ENCODE data around the gene HS3ST6. TPM values are rescaled to one million over a fixed set of nuclear protein-coding genes. Genes with fewer than 3 reads are reported as not detected.

Gene HS3ST6
- total and polyA plus RNA-seq, 2 of the 13 experiments (the other 11 are each of a cell fraction or from before 2014, with no cell fraction given) = not detected

DNA sequence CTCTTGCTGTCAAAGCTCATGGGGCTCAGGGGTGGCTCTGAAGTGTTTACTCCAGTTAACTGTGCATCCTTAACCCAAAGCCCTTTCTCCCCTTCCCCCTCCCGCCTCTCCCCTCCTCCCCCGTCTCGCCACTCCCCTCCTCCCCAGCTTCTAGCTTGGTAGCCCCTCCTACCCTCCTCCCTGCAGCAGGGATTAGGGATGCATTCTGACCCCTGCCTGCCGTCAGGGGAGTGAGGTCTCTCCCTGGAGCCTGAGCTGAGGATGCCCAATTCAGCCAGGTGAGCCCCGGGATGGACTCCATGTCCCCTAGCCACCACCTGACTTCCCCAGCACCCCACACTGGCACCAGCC, 1.6 kb downstream of the HS3ST6 start:
- ATAC-seq (no peak), DNase-seq (ENCODE audit: low spot score) (no peak), FAIRE-seq (no peak)
- no peak overlapping the region for H3K9ac ChIP-seq (ENCODE audit: insufficient read depth, low read depth, low read length)
- H3K4me1 ChIP-seq (ENCODE audit: insufficient read depth, low read length) = peaks cover 19% of the 10 kb centered on the region
- no peaks in the 10 kb centered on the region for H3K9me3 ChIP-seq (ENCODE audit: low read length)
- TF ChIP-seq PAF1 (CRISPR knock-in tag; IDR thresholded peaks at IDR 0.05) = no peak
- no peak for TF ChIP-seq KLF13 (CRISPR knock-in tag; IDR thresholded peaks at IDR 0.05)
- no peak for TF ChIP-seq MBNL3 (CRISPR knock-in tag; conservative IDR thresholded peaks at IDR 0.05)
- TF ChIP-seq, protein P1, sequence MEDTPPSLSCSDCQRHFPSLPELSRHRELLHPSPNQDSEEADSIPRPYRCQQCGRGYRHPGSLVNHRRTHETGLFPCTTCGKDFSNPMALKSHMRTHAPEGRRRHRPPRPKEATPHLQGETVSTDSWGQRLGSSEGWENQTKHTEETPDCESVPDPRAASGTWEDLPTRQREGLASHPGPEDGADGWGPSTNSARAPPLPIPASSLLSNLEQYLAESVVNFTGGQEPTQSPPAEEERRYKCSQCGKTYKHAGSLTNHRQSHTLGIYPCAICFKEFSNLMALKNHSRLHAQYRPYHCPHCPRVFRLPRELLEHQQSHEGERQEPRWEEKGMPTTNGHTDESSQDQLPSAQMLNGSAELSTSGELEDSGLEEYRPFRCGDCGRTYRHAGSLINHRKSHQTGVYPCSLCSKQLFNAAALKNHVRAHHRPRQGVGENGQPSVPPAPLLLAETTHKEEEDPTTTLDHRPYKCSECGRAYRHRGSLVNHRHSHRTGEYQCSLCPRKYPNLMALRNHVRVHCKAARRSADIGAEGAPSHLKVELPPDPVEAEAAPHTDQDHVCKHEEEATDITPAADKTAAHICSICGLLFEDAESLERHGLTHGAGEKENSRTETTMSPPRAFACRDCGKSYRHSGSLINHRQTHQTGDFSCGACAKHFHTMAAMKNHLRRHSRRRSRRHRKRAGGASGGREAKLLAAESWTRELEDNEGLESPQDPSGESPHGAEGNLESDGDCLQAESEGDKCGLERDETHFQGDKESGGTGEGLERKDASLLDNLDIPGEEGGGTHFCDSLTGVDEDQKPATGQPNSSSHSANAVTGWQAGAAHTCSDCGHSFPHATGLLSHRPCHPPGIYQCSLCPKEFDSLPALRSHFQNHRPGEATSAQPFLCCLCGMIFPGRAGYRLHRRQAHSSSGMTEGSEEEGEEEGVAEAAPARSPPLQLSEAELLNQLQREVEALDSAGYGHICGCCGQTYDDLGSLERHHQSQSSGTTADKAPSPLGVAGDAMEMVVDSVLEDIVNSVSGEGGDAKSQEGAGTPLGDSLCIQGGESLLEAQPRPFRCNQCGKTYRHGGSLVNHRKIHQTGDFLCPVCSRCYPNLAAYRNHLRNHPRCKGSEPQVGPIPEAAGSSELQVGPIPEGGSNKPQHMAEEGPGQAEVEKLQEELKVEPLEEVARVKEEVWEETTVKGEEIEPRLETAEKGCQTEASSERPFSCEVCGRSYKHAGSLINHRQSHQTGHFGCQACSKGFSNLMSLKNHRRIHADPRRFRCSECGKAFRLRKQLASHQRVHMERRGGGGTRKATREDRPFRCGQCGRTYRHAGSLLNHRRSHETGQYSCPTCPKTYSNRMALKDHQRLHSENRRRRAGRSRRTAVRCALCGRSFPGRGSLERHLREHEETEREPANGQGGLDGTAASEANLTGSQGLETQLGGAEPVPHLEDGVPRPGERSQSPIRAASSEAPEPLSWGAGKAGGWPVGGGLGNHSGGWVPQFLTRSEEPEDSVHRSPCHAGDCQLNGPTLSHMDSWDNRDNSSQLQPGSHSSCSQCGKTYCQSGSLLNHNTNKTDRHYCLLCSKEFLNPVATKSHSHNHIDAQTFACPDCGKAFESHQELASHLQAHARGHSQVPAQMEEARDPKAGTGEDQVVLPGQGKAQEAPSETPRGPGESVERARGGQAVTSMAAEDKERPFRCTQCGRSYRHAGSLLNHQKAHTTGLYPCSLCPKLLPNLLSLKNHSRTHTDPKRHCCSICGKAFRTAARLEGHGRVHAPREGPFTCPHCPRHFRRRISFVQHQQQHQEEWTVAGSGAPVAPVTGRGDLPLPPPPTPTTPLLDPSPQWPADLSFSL (CRISPR knock-in tag; IDR thresholded peaks at IDR 0.05) = no peak
- TF ChIP-seq GTF2F1 (IDR thresholded peaks at IDR 0.05; ENCODE audit: low read length) = no peak
- TF ChIP-seq IKZF1 (IDR thresholded peaks at IDR 0.05) = no peak
- TF ChIP-seq, protein P2, sequence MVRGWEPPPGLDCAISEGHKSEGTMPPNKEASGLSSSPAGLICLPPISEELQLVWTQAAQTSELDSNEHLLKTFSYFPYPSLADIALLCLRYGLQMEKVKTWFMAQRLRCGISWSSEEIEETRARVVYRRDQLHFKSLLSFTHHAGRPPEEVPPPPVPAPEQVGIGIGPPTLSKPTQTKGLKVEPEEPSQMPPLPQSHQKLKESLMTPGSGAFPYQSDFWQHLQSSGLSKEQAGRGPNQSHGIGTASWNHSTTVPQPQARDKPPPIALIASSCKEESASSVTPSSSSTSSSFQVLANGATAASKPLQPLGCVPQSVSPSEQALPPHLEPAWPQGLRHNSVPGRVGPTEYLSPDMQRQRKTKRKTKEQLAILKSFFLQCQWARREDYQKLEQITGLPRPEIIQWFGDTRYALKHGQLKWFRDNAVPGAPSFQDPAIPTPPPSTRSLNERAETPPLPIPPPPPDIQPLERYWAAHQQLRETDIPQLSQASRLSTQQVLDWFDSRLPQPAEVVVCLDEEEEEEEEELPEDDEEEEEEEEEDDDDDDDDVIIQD (CRISPR knock-in tag; IDR thresholded peaks at IDR 0.05; ENCODE audit: low read depth) = no peak
- no peak for TF ChIP-seq ZNF12 (CRISPR knock-in tag; IDR thresholded peaks at IDR 0.05)
- no peak for TF ChIP-seq RORA (CRISPR knock-in tag; IDR thresholded peaks at IDR 0.05)
- TF ChIP-seq, protein P3, sequence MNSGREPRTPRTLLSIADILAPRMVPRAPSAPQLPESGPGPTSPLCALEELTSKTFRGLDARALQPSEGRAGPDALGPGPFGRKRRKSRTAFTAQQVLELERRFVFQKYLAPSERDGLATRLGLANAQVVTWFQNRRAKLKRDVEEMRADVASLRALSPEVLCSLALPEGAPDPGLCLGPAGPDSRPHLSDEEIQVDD (CRISPR knock-in tag; IDR thresholded peaks at IDR 0.05; ENCODE audit: borderline replicate concordance) = no peak
- no peak for TF ChIP-seq ZNF317 (CRISPR knock-in tag; IDR thresholded peaks at IDR 0.05)
- no peak for TF ChIP-seq MAFG (CRISPR knock-in tag; IDR thresholded peaks at IDR 0.05)
- intact Hi-C loops (cut with micrococcal nuclease; ENCODE audit: unreplicated experiment) = no loop called here
- in situ Hi-C loops (cut with HindIII; ENCODE audit: extremely low pct_ligation_motif_present, low pct_unique_long_range_greater_than_20kb) = no loop called here
- H3K4me3 ChIP-seq (replicated peaks in 1 of 3; ENCODE audit: insufficient read depth in 1 of 3, low read depth in 2 of 3, low read length in 3 of 3) = no peak overlapping the region
- 6% methylated on average over 5 of the region's 5 CpGs for WGBS (ENCODE audit: low lambda C conversion rate)
- POLR2A ChIA-PET = interaction anchor here (1.2 kb wide), 1 partner anchor 89 kb away, joined by 4 read pairs; the partner anchor contains the start of genes FAHD1 and HAGH
- no peak overlapping the region for H3K4me2 ChIP-seq (ENCODE audit: low read depth, low read length)
- no peaks in the 10 kb centered on the region for H3K36me3 ChIP-seq (replicated peaks in 1 of 2; ENCODE audit: control insufficient read depth in 1 of 2, insufficient read depth in 2 of 2, low read length in 2 of 2)
- no peak overlapping the region for H3K27ac ChIP-seq (ENCODE audit: extremely low read length, insufficient read depth, low read length)
- CTCF ChIA-PET (ENCODE audit: low intra/inter-chr PET ratio, low total read pairs) = no interaction called here
- 0 out of 2 replicates have a peak, but pooled peaks cover 2% of the 10 kb centered on the region for H4K20me1 ChIP-seq (ENCODE audit: insufficient read depth, low read length)
- peaks cover 37 to 85% of the 10 kb centered on the region in 2 experiments for H3K27me3 ChIP-seq (ENCODE audit: control insufficient read depth in 1 of 2, insufficient read depth in 2 of 2, low read length in 2 of 2)
- H2AFZ ChIP-seq (ENCODE audit: low read length) = no peak overlapping the region
- no peaks in the 10 kb centered on the region for H3K79me2 ChIP-seq (ENCODE audit: insufficient read depth, low read length)
- no TSS peak for BruUV-seq (replicated peaks)
